Gastrocnemius medialis (tissue), 4 donors: ENCODE measurements around the gene ZWILCH. TPM values are rescaled to one million over a fixed set of nuclear protein-coding genes. Genes with fewer than 3 reads are reported as not detected.

Source experiments
- ATAC-seq, 2 donors: fragments of 150-250 bp; one replicate each; pipeline ENCODE4 v1.9.1; 2016
- DNase-seq, 2 donors: peaks; one replicate each; pipeline ENCODE4 v3.0.0-alpha.2; 2019
- H3K27ac ChIP-seq, 4 donors: fragments of 200-600 bp; sonication (generic); 1 replicate in 1 of 4; 2 replicates in 3 of 4; pipeline ENCODE4 v1.5.1; 2016 to 2018; ENCODE audit warnings: mild to moderate bottlenecking in 2 of 4, moderate library complexity in 1 of 4
- H3K27me3 ChIP-seq, 3 donors: fragments of 200-600 bp; sonication (generic) in 2 of 3; 1 replicate in 1 of 3; 2 replicates in 2 of 3; pipeline versions ENCODE4 v1.5.1 to v1.6.0; 2016 to 2019; ENCODE audit warnings: mild to moderate bottlenecking in 1 of 3, moderate library complexity in 1 of 3
- H3K36me3 ChIP-seq, 2 donors: fragments of 200-600 bp; sonication (generic) in 1 of 2; one replicate each; pipeline ENCODE4 v1.5.1; 2017 to 2018
- H3K4me1 ChIP-seq, 2 donors: fragments of 200-600 bp; sonication (generic) in 1 of 2; one replicate each; pipeline ENCODE4 v1.5.1; 2016 to 2017; ENCODE audit warnings: mild to moderate bottlenecking in 2 of 2
- H3K4me3 ChIP-seq, 4 donors: fragments of 200-600 bp; sonication (generic) in 3 of 4; 1 replicate in 1 of 4; 2 replicates in 3 of 4; pipeline ENCODE4 v1.5.1; 2016 to 2019; ENCODE audit warnings: mild to moderate bottlenecking in 2 of 4
- H3K9me3 ChIP-seq, 3 donors: fragments of 200-600 bp; sonication (generic) in 2 of 3; 1 replicate in 1 of 3; 2 replicates in 2 of 3; pipeline ENCODE4 v1.5.1; 2016 to 2019
- POLR2A ChIP-seq, 2 donors: fragments of 450-650 bp; IDR thresholded peaks; one replicate each; pipeline ENCODE4 v1.6.1; 2017; ENCODE audit warnings: antibody characterized with exemption in 2 of 2, mild to moderate bottlenecking in 2 of 2, moderate library complexity in 2 of 2
- in situ Hi-C, 4 donors: fragments of 200-750 bp; cut with MboI; loops; one replicate each; pipeline versions ENCODE4 v1.15.0 to v1.8.0; 2017; ENCODE audit warnings: low sequenced_read_pairs in 4 of 4
- intact Hi-C: fragments of 100-400 bp; cut with DNase I; formaldehyde crosslinking; loops from one replicate; pipeline ENCODE4 v1.15.1; 2023; ENCODE audit warnings: low total_unique reads
- microRNA-seq, 2 donors: library from miRNA; unstranded; fragments of <30 nt; microRNA quantifications; one replicate each; pipeline ENCODE4, GENCODE V29; 2016; ENCODE audit warnings: borderline replicate concordance in 2 of 2
- total RNA-seq, 4 donors: library from RNA; depleted of rRNA; stranded (reverse); fragments of >200 nt; gene quantifications; one replicate each; pipeline versions ENCODE4 v1.1.0 to v1.2.3, GENCODE V29; 2016
- TF ChIP-seq, protein P1 (sequence below), 5 experiments: fragments of 450-650 bp in 3 of 5; fragments of 200-600 bp in 2 of 5; sonication (generic) in 2 of 5; IDR thresholded peaks in 4 of 5; conservative IDR thresholded peaks in 1 of 5; 1 replicate in 4 of 5; 2 replicates in 1 of 5; pipeline ENCODE4 v1.5.1; 2016 to 2019; ENCODE audit warnings: antibody characterized with exemption in 5 of 5, mild to moderate bottlenecking in 3 of 5, moderate library complexity in 3 of 5

ZWILCH gene
- total RNA-seq, 4 donors from 2014 or later, result 2.0 to 10.6 (median 2.4) TPM

DNA sequence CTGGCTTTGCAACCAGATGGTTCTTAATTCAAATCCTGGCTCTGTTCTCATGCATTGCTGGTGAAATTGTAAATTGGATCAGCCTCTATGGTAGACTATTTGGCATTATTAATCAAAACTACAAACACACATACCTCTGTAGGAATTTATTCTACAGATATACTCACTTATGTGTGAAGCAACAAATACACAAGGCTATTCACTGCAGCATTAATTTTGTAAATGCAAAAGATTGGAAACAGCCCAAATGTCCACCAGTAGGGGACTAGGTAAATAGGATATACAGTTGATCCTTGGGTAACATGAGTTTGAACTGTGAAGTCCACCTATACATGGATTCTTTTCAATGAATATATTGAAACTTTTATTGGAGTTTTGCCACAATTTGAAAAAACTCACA, 90.2 kb downstream of the ZWILCH start:
- TF ChIP-seq, protein P1, sequence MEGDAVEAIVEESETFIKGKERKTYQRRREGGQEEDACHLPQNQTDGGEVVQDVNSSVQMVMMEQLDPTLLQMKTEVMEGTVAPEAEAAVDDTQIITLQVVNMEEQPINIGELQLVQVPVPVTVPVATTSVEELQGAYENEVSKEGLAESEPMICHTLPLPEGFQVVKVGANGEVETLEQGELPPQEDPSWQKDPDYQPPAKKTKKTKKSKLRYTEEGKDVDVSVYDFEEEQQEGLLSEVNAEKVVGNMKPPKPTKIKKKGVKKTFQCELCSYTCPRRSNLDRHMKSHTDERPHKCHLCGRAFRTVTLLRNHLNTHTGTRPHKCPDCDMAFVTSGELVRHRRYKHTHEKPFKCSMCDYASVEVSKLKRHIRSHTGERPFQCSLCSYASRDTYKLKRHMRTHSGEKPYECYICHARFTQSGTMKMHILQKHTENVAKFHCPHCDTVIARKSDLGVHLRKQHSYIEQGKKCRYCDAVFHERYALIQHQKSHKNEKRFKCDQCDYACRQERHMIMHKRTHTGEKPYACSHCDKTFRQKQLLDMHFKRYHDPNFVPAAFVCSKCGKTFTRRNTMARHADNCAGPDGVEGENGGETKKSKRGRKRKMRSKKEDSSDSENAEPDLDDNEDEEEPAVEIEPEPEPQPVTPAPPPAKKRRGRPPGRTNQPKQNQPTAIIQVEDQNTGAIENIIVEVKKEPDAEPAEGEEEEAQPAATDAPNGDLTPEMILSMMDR (IDR thresholded peaks at IDR 0.05 in 4 of 5, conservative IDR thresholded peaks at IDR 0.05 in 1 of 5), result no peak
- TF ChIP-seq POLR2A (IDR thresholded peaks at IDR 0.05), result no peak
- Histone ChIP-seq H3K27me3 (no peaks in the 10 kb centered on the region), H3K9me3 (no peaks in the 10 kb centered on the region), H3K4me1 (no peaks in the 10 kb centered on the region), H3K36me3 (no peaks in the 10 kb centered on the region), H3K27ac (no peak overlapping the region), H3K4me3 (no peak overlapping the region)
- no peak for DNase-seq
- in situ Hi-C loops (no loop called here), intact Hi-C loops (no loop called here)
- no peak for ATAC-seq

DNA sequence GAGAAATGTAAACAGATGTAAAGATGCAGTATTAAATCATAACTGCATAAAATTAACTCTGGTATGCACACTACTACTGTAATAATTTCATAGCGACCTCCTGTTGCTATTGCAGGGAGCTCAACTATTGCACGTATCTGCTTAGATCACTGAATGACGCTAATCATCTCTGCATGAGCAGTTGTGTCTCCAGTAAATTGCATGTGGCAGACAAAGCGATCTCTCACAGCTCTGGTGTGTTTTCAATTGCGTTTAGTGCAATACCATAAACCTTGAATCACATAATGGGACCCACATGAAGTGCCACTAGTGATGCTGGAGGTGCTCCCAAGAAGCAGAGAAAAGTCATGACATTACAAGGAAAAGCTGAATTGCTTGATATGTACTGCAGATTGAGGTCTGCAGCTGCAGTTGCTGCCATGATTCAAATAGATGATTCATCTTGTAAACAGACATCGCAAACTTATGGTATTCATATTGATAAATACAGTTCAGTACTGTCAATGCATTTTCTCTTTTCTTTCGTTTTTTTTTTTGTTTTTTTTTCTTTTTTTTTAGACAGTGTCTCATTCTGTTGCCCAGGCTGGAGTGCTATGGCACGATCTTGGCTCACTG, 90.9 kb downstream of the ZWILCH start:
- in situ Hi-C loops (no loop called here), intact Hi-C loops (no loop called here)
- Histone ChIP-seq H3K27me3 (no peaks in the 10 kb centered on the region), H3K4me1 (no peaks in the 10 kb centered on the region), H3K36me3 (no peaks in the 10 kb centered on the region), H3K27ac (no peak overlapping the region), H3K9me3 (no peaks in the 10 kb centered on the region), H3K4me3 (no peak overlapping the region)
- TF ChIP-seq, protein P1 (IDR thresholded peaks at IDR 0.05 in 4 of 5, conservative IDR thresholded peaks at IDR 0.05 in 1 of 5), result no peak
- no peak for TF ChIP-seq POLR2A (IDR thresholded peaks at IDR 0.05)
- ATAC-seq (no peak), DNase-seq (no peak)

DNA sequence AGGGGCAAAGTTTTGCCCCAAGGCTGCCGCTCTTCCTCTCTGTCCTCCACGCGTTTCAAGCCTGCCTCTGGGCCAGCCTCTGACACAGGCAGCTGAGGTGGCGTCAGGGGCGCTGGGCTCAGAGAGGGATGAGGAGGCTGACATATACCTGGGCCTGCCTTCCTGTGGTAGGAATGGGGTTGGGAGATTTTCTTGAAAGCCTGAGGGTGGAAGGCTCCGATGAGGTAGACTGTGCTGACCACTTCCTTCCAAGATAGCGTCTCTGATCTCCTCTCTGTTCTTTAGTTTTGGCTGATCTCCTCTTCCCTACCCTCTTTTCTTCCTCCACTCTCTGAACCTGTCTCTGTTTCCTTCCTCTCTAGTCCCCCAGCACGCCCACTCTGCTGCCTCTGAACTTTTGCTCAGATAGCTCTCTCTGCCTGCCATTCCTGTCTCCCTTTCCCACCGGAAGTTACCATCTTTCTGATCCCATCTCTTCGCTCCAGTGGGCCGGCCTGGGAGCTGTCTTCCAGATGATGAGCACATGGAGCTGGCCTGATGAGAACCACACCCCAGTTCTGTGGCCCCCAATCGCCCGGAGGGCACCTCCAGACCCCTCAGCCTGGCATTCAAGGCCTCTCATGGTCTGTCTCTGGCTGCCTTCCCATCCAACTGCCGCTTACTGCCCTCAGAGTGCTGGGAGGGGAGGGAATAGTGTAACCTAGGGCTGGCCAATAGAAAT, 93.1 kb downstream of the ZWILCH start:
- intact Hi-C loops (no loop called here), in situ Hi-C loops (no loop called here)
- Histone ChIP-seq H3K9me3 (no peaks in the 10 kb centered on the region), H3K4me1 (no peaks in the 10 kb centered on the region), H3K36me3 (no peaks in the 10 kb centered on the region), H3K4me3 (no peak overlapping the region), H3K27ac (no peak overlapping the region), H3K27me3 (peaks cover 0 to 4% (median 0%) of the 10 kb centered on the region in 3 donors)
- no peak for ATAC-seq
- DNase-seq, result no peak
- TF ChIP-seq, protein P1 (IDR thresholded peaks at IDR 0.05 in 4 of 5, conservative IDR thresholded peaks at IDR 0.05 in 1 of 5), result no peak

Small RNA genes lying within 50 kb of the gene (microRNA-seq; reads per million reads assigned to microRNA genes)
- gene MIR4512, result 0 reads per million in 2 donors

Other genes starting within 250 kb of the ZWILCH start
- 10 to 100 TPM; 21.9 to 35.1 (median 32.1) TPM for gene DIS3L, start 211.8 kb upstream of the ZWILCH start, total RNA-seq
- 1 to 10 TPM in 3 of 4 donors, under 1 TPM in 1; 0.66 to 6.0 (median 3.6) TPM for gene TIPIN, start 148.6 kb upstream of the ZWILCH start, total RNA-seq
- gene MAP2K1, start 118.4 kb upstream of the ZWILCH start, total RNA-seq, result 100 to 1,000 TPM in 1 of 4 donors, 10 to 100 TPM in 3; 50.4 to 112 (median 69.5) TPM
- 10 to 100 TPM; 39.6 to 58.8 (median 50.8) TPM for gene SNAPC5, start 7.6 kb upstream of the ZWILCH start, total RNA-seq
- 1,000 to 10,000 TPM; 2,613 to 4,567 (median 3,688) TPM for gene RPL4, start 471 bp upstream of the ZWILCH start, total RNA-seq
- not detected for gene LCTL, start 60.7 kb downstream of the ZWILCH start, total RNA-seq
- gene SMAD6, start 196.9 kb downstream of the ZWILCH start, total RNA-seq, result 1 to 10 TPM; 2.2 to 3.7 (median 2.4) TPM